Fibroblast of skin of scalp (primary cell): Measurements from ENCODE around the gene SPATS2.
"Not testable (repeated sequence)": the region's sequence is repeated elsewhere in the genome, so short reads cannot be mapped to it uniquely, and the experiment has no call there.

Experiments used
- DNase-seq: peaks from one replicate; pipeline ENCODE4 v3.0.0-alpha.2; 2013

Gene SPATS2

GRCh38 chr12:49357103-49357678, 10.1 kb upstream of the SPATS2 start:
- DNase-seq = peak; percentile 74

DNA sequence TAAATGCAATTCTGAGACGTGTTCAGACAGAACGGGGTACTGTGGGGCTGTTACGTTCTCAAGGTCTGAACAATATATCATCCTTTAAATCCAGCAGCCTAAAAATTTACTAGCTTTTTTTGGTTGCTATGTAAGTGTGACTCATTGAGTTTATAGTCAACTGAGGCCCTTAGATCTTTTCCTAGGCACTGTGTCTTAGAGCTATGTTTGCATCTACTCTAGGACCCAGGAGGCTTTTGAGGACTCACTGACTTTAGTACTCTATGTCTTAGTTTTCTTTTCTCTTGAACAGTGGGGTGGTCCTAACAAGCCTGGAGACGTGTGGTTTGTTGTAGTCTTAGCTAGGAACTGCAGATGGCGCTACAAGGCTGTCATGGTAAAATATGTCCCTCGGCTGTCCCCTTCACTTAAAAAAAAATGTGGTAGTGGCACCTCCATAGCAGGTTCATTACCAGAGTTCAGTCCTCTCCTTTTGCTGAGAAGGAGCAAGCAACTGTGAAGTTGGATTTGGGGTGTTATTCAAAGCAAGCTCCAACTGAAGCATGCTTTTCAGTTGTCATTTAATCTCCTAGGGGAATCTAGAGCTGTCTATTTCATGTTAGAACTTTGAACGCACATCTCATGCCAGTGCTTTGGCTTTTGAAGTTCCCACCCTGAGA, 8.7 kb upstream of the SPATS2 start:
- DNase-seq = peak; percentile 66

DNA sequence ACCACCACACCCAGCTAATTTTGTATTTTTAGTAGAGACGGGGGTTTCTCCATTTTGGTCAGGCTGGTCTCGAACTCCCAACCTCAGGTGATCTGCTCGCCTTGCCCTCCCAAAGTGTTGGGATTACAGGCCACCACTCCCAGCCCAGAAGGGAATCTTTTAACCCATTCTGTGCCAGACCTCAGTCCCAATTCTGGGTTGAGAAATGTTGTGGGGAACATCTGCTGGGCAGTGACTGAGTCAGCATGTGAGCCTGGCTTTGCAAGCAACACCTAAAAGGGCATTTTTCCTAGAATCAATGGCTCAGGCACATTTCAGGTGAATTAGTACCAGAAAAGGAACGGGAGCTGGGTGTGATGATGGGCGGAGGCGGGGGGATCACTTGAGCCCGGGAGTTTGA, 7.6 kb upstream of the SPATS2 start:
- no peak for DNase-seq

- no peak for DNase-seq
Observed at GRCh38 chr12:49362077-49362476, 5.2 kb upstream of the SPATS2 start.

- peak; percentile 53 for DNase-seq
Observed at GRCh38 chr12:49364989-49365388, 2.3 kb upstream of the SPATS2 start.

- DNase-seq = no peak
Observed at GRCh38 chr12:49365542-49365941, 1.7 kb upstream of the SPATS2 start.

DNA sequence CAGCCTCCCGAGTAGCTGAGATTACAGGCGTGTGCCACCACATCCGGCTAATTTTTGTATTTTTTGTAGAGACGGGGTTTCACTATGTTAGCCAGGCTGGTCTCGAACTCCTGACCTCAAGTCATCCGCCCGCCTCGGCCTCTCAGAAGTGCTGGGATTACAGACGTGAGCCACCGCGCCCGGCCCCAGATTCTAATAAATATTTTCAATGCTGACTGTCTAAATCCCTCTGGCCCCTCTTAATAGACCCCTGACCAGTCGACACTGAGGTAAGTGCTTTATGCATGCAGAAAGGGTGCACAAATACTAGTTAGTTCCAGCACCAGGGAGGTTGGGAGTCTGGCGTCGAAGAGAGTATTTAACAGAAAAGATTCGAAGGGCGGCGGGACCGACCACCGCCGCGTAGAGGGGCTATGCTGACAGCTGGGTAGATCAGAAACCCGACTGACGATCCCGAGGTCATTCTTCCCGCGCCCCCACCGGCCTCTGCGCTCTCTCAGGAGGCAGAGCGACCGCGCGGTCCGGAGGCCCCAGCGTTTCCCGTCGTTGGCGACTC, 1.1 kb upstream of the SPATS2 start:
- no peak for DNase-seq

DNA sequence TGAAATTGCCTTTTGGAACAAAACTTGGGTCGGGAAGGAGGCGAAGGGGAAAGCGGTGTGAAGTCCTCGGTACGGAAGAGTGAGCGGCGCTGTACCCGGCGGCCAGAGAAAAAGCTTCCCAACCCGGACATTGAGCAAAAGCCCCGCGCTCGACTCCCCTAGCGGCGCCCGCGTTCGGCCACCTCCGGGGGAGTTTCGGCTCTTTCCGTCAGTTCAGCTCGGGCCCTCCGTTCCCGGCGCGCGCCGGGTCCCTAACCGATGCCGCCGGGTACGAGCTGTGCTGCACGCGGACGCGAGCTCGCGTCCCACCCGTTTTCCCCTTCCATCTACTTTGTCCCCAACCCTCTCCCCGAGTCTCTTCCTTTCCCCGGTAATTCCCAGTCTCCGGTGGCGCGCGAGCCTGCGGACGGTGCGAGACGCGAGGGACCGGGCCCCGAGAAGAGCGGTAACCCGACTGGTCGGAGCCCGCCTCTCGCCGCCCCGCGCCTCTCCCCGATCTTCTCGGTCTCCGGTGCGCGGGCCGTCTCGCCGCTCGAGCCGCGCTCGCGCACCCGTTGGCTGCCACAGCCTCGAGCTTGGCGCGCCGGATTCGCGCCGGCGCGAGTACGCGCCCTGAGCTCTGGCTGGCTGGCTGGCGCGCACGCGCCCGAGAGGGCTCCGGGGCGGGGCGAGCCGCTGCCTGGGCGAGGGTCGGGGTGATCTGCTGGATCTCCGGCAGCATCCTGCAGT, 446 bp upstream of the SPATS2 start:
- peak; percentile 95 for DNase-seq

DNA sequence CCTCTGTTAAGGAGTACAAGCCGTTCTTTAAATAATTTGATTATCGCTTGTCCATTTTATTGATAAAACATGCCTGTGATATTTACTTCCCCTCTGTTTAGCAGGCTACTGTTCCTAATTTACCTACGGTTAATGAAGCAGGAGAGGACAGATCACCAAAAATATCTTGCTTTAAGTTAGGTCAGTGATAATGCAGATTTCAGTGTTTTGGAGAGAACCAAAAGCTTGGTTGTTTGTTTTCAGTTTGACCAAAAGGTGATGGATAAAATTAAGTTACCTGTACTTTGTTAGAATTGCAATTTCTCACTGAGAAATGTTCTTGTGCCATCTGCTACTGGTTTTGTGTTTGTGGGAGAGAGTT, 958 bp downstream of the SPATS2 start:
- no peak for DNase-seq

GRCh38 chr12:49369411-49370145, 2.3 kb downstream of the SPATS2 start:
- DNase-seq = peak; percentile 35

GRCh38 chr12:49370539-49370938, 3.3 kb downstream of the SPATS2 start:
- no peak for DNase-seq

DNA sequence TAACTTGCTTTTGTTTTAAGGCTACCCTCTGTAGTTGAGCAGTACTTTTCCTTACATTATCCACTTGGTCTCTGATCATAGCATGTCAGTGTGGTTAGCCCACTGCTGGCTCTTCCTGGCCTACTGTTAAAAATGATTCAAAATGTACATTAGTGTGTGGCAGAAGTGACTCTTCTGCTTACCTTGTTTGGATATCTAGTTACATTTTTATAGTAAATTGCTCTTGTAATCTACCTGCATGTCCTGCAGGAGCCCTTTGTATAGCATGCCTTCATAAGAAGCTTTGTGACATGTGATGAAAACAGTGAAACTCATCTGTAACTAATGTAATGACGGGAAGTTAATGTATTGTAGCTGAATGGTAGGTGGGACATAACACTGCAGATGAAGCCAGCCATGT, 8.1 kb downstream of the SPATS2 start:
- no peak for DNase-seq

DNA sequence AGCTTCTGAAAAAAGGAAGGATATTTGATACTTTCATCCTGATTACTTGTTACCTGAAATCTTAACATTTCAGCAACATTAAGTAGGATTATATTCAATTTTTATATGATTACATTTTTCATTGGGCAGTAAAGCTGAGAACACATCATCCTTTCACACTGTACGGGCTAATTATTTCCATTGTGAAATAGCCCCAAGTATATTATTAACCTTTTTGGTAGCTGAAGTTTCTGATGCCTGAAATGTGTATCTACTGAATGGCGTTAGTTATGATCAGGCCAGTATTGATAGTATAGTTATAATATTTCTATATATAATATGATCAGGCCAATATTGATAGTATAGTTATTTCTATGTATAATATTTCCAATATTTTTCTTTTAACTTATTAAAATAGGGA, 10.1 kb downstream of the SPATS2 start:
- no peak for DNase-seq

DNA sequence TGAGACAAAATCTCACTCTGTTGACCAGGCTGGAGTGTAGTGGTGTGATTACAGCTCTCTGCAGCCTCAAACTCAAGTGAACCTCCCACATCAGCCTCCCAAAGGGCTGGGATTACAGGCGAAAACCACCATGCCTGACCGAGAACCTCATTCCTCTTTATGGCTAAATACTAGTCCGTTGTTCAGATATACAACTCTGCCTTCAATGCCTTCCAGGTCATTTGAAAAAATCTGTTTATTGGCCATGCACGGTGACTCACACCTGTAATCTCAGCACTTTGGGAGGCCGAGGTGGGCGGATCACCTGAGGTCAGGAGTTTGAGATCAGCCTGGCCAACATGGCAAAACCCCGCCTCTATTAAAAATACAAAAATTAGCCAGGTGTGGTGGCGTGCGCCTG, 12.9 kb downstream of the SPATS2 start:
- not testable (repeated sequence) for DNase-seq

DNA sequence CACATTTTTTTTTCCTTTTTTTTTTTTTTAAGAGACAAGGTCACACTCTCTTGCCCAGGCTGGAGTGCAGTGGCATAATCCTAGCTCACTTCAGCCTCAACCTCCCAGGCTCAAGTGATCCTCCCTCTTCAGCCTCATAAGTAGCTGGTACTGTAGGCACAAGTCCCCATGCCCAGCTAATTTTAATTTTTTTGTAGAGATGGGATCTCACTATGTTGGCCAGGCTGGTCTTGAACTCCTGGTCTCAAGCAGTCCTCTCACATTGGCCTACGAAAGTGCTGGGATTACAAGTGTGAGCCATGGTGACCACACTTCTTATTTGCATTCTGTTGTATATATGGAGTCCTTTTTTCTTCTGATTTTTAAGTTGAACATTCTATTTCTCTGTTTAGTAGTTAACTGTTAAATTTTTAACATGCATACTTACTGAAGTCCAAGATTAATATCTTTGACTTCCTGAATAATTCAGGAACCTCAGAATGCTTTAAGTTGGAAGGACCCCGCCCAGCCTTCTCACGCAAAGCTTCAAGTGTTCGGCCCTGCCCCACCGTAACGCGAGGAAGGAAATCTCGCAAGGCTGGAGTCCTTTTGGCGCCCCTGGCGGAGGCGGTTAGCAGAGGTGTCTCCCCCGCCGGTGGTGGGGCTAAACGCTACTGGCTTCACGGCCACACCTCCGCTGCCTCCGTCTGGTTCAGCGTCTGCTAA, 21.6 kb downstream of the SPATS2 start:
- DNase-seq = no peak

- DNase-seq = no peak
Observed at GRCh38 chr12:49389387-49389703, 22.1 kb downstream of the SPATS2 start.

DNA sequence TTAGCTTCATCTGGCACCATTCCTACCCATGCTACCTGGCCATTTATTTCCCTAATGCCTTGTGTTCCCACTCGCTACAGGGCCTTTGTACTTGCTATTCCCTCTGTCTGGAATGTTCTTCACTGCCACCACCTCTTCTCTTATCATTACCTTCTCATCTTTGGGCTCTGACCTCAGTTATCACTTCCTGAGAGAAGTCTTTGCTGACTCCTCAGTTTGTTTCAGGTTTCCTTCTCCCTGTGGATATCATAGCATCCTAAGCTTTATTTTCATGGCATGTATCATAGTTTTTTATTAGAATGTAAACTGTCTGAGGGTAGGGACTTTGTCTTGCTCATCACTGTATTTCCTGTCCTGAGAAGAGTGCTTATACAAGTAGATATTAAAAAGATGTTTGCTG, 29.7 kb downstream of the SPATS2 start:
- DNase-seq = no peak

- no peak for DNase-seq
Observed at GRCh38 chr12:49400304-49400703, 33.0 kb downstream of the SPATS2 start.

DNA sequence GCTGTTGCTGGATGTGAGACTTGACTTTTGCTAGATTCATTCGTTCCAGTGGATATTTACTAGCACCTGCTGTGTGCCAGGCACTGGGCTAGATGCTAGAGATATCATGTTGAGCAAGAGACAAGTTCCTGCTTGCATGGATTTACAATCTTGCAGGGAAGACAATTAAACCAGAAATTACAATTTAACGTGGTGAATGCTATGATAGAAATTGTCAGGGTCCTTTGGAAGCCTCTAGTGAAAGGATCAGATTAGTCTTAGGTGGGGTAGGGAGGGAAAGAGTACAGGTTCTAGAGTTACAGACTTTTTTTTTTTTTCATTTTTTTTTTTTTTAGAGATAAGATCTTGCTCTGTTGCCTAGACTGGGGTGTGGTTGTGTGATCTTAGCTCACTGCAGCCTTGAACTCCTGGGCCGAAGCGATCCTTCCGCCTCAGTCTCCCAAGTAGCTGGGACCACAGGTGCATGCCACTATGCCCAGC, 36.7 kb downstream of the SPATS2 start:
- DNase-seq = no peak

GRCh38 chr12:49404956-49405355, 37.7 kb downstream of the SPATS2 start:
- peak; percentile 29 for DNase-seq

GRCh38 chr12:49410818-49411217, 43.6 kb downstream of the SPATS2 start:
- DNase-seq = no peak

GRCh38 chr12:49413010-49413409, 45.7 kb downstream of the SPATS2 start:
- DNase-seq = no peak

GRCh38 chr12:49413796-49414195, 46.5 kb downstream of the SPATS2 start:
- DNase-seq = peak; percentile 29
